Measurements from ENCODE around the gene RHEB. TPM values are rescaled to one million over a fixed set of nuclear protein-coding genes. Genes with fewer than 3 reads are reported as not detected.

RHEB gene
- total and polyA plus RNA-seq, 11 donors, result 81.4 to 155 (median 106) TPM

GRCh38 chr7:151505836-151506468, 13.7 kb downstream of the RHEB start:
- Histone ChIP-seq H3K27ac (peak overlapping the region in 3 of 12 donors; percentile 7 to 78 (median 73)), H3K27me3 (no peaks in the 10 kb centered on the region), H3K4me1 (peaks cover 2 to 79% (median 54%) of the 10 kb centered on the region in 12 donors), H3K36me3 (no peaks in the 10 kb centered on the region), H3K9me3 (no peaks in the 10 kb centered on the region), H3K4me3 (no peak overlapping the region)
- DNase-seq (no peak), ATAC-seq (no peak)
- intact Hi-C loops (cut with DNase I), result no loop called here
- TF ChIP-seq POLR2A (IDR thresholded peaks at IDR 0.05), result no peak
- TF ChIP-seq, protein P1, sequence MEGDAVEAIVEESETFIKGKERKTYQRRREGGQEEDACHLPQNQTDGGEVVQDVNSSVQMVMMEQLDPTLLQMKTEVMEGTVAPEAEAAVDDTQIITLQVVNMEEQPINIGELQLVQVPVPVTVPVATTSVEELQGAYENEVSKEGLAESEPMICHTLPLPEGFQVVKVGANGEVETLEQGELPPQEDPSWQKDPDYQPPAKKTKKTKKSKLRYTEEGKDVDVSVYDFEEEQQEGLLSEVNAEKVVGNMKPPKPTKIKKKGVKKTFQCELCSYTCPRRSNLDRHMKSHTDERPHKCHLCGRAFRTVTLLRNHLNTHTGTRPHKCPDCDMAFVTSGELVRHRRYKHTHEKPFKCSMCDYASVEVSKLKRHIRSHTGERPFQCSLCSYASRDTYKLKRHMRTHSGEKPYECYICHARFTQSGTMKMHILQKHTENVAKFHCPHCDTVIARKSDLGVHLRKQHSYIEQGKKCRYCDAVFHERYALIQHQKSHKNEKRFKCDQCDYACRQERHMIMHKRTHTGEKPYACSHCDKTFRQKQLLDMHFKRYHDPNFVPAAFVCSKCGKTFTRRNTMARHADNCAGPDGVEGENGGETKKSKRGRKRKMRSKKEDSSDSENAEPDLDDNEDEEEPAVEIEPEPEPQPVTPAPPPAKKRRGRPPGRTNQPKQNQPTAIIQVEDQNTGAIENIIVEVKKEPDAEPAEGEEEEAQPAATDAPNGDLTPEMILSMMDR (IDR thresholded peaks at IDR 0.05), result no peak
- WGBS, 4 donors, result 80 to 93% (median 91%) methylated on average over 4 of the region's 4 CpGs

- Histone ChIP-seq H3K4me1 (peaks cover 2 to 75% (median 53%) of the 10 kb centered on the region in 12 donors), H3K9me3 (no peaks in the 10 kb centered on the region), H3K27ac (peak overlapping the region in 1 of 12 donors; percentile 78), H3K27me3 (no peaks in the 10 kb centered on the region), H3K36me3 (no peaks in the 10 kb centered on the region), H3K4me3 (no peak overlapping the region)
- intact Hi-C loops (cut with DNase I), result no loop called here
- 90 to 97% (median 93%) methylated on average over 2 of the region's 2 CpGs for WGBS, 4 donors
- ATAC-seq (no peak), DNase-seq (no peak)
- TF ChIP-seq, protein P1 (IDR thresholded peaks at IDR 0.05), result no peak
- TF ChIP-seq POLR2A (IDR thresholded peaks at IDR 0.05), result no peak
Measured at GRCh38 chr7:151505433-151505832, 14.3 kb downstream of the RHEB start.

GRCh38 chr7:151504715-151505326, 14.9 kb downstream of the RHEB start:
- H3K27ac ChIP-seq, result peak overlapping the region in 3 of 12 donors; percentile 21 to 78 (median 45)
- no peak for TF ChIP-seq POLR2A (IDR thresholded peaks at IDR 0.05)
- TF ChIP-seq, protein P1 (IDR thresholded peaks at IDR 0.05), result no peak
- no peaks in the 10 kb centered on the region for H3K36me3 ChIP-seq
- ATAC-seq, result no peak
- intact Hi-C loops (cut with DNase I), result loop anchor here in 1 of 10 donors (5.0 kb wide), 1 partner anchor 43 kb away; no protein-coding TSS in a partner anchor
- H3K9me3 ChIP-seq, result no peaks in the 10 kb centered on the region
- H3K27me3 ChIP-seq, result no peaks in the 10 kb centered on the region
- H3K4me1 ChIP-seq, result peaks cover 2 to 69% (median 49%) of the 10 kb centered on the region in 12 donors
- DNase-seq, result no peak
- WGBS, 4 donors, result 86 to 91% (median 89%) methylated on average over 4 of the region's 4 CpGs
- H3K4me3 ChIP-seq, result no peak overlapping the region

DNA sequence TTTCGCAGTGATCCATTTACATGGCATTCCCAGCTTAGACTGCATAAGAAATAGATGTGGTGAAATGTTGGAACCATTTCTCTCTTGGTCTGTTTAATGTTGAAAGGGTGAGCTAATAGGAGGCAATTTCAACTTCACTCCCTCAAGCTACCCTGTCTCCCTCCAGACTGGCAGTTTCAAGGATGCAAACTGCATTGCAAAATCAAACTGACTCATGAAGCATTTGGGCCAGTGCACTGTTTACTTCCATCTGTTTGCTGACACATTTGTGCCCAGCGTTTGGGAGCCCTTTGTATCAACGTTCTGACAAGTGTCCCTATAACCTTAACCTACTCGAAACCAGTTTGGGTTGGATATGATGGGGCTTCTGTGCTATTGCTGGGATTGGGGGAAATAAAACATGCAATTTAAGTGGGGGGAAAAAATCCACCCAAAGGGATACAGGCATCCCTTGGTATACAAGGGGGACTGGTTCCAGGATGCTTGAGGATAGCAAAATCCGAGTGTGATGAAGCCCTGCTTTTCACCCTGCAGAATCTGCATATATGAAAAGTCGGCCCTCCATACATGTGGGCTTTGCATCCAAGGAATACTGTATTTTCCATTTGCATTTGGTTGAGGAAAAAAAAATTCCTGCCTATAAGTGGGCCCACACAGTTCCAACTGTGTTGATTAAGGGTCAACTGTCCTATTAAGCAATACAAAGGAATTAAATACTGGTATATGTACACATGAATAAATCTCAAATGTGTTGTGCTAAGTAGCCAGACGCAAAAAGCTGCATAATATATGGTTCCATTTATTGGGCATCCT, 15.6 kb downstream of the RHEB start:
- Histone ChIP-seq H3K27ac (peak overlapping the region in 6 of 12 donors; percentile 5 to 78 (median 26)), H3K36me3 (no peaks in the 10 kb centered on the region), H3K9me3 (no peaks in the 10 kb centered on the region), H3K4me1 (peaks cover 2 to 66% (median 44%) of the 10 kb centered on the region in 12 donors), H3K4me3 (no peak overlapping the region), H3K27me3 (no peaks in the 10 kb centered on the region)
- ATAC-seq (peak; percentile 36 to 94 (median 76)), DNase-seq (peak in 1 of 5 donors; percentile 60)
- intact Hi-C loops (cut with DNase I), result loop anchor here in 1 of 10 donors (5.0 kb wide), 1 partner anchor 42 kb away; no protein-coding TSS in a partner anchor
- WGBS, 4 donors, result 69 to 80% (median 74%) methylated on average over 7 of the region's 7 CpGs
- no peak for TF ChIP-seq POLR2A (IDR thresholded peaks at IDR 0.05)
- TF ChIP-seq, protein P1 (IDR thresholded peaks at IDR 0.05), result no peak

Measured in heart left ventricle (tissue), 16 donors.